Caco-2 (cell line): ENCODE data around the gene KRTCAP2. TPM values are rescaled to one million over a fixed set of nuclear protein-coding genes. Genes with fewer than 3 reads are reported as not detected.

Experiments used
- BruUV-seq: library from RNA; stranded (reverse); fragments of 400-500 nt; replicated peaks from 2 replicates; lab custom pipeline; 2021; lab: Mats Ljungman, UMichigan
- CTCF ChIA-PET: fragments of 300-600 bp; sonication (Branson Sonifier 250); formaldehyde crosslinking; loops from one replicate; lab custom pipeline; 2022; ENCODE audit warnings: antibody characterized with exemption; lab: Charles Lee
- POLR2A ChIA-PET: fragments of 300-600 bp; sonication (Branson Sonifier 250); formaldehyde crosslinking; loops from one replicate; lab custom pipeline; 2022; ENCODE audit warnings: antibody characterized with exemption; lab: Charles Lee
- DNase-seq, 2 experiments: peaks; one replicate each; pipeline versions ENCODE4 v3.0.0 to v3.0.0-alpha.2; 2020 to 2022
- H3K27me3 ChIP-seq: replicated peaks from 2 replicates; pipeline ENCODE4 v1.6.0; 2011; ENCODE audit warnings: low read length; ENCODE audit not compliant: control insufficient read depth, insufficient read depth
- H3K36me3 ChIP-seq: 2 replicates; pipeline ENCODE4 v1.5.1; 2011; ENCODE audit warnings: low read length; ENCODE audit not compliant: control insufficient read depth, insufficient read depth
- H3K4me1 ChIP-seq: fragments of 250-450 bp; sonication (Bioruptor Pico); 2 replicates; pipeline ENCODE4 v1.5.1; 2020; ENCODE audit warnings: mild to moderate bottlenecking
- H3K4me3 ChIP-seq: 2 replicates; pipeline ENCODE4 v1.5.1; 2011; ENCODE audit warnings: low read depth, mild to moderate bottlenecking, control low read depth, low read length
- H3K9me3 ChIP-seq: fragments of 250-450 bp; sonication (Bioruptor Pico); 2 replicates; pipeline ENCODE4 v1.5.1; 2020; ENCODE audit warnings: mild to moderate bottlenecking, moderate library complexity
- H3K27ac Mint-ChIP-seq: one replicate; pipeline ENCODE4 v1.8.0; 2022; ENCODE audit warnings: mixed read lengths; ENCODE audit not compliant: unreplicated experiment
- H3K27me3 Mint-ChIP-seq: one replicate; pipeline ENCODE4 v1.8.0; 2022; ENCODE audit warnings: mixed read lengths; ENCODE audit not compliant: insufficient read depth, unreplicated experiment
- H3K36me3 Mint-ChIP-seq: one replicate; pipeline ENCODE4 v1.8.0; 2022; ENCODE audit warnings: mild to moderate bottlenecking, mixed read lengths; ENCODE audit not compliant: insufficient read depth, unreplicated experiment
- H3K4me1 Mint-ChIP-seq: one replicate; pipeline ENCODE4 v1.8.0; 2022; ENCODE audit warnings: low read depth, mixed read lengths; ENCODE audit not compliant: unreplicated experiment
- H3K4me3 Mint-ChIP-seq: one replicate; pipeline ENCODE4 v1.8.0; 2022; ENCODE audit warnings: mild to moderate bottlenecking, moderate library complexity, mixed read lengths; ENCODE audit not compliant: unreplicated experiment
- H3K9me3 Mint-ChIP-seq: one replicate; pipeline ENCODE4 v1.8.0; 2022; ENCODE audit warnings: mixed read lengths; ENCODE audit not compliant: unreplicated experiment
- intact Hi-C: fragments of 100-400 bp; cut with micrococcal nuclease; formaldehyde crosslinking; loops from one replicate; pipeline ENCODE4 v1.10.0; 2022; ENCODE audit not compliant: unreplicated experiment
- total RNA-seq: library from RNA; stranded (reverse); gene quantifications from 2 replicates; pipeline ENCODE4 v1.2.3, GENCODE V29; 2022
- TF ChIP-seq, protein P1 (sequence below), 2 experiments: fragments of 200-600 bp in 1 of 2; IDR thresholded peaks; 1 replicate in 1 of 2; 2 replicates in 1 of 2; pipeline versions ENCODE4 v1.5.1 to v1.8.0; 2011 to 2022; ENCODE audit warnings: antibody characterized with exemption in 1 of 2, control low read depth in 1 of 2, inconsistent platforms in 1 of 2, low read depth in 1 of 2, low read length in 1 of 2, mild to moderate bottlenecking in 1 of 2, moderate library complexity in 1 of 2; ENCODE audit not compliant: insufficient read depth in 1 of 2, severe bottlenecking in 1 of 2, unreplicated experiment in 1 of 2

The KRTCAP2 gene
- total RNA-seq, 1 experiment from 2014 or later: 215 TPM

DNA sequence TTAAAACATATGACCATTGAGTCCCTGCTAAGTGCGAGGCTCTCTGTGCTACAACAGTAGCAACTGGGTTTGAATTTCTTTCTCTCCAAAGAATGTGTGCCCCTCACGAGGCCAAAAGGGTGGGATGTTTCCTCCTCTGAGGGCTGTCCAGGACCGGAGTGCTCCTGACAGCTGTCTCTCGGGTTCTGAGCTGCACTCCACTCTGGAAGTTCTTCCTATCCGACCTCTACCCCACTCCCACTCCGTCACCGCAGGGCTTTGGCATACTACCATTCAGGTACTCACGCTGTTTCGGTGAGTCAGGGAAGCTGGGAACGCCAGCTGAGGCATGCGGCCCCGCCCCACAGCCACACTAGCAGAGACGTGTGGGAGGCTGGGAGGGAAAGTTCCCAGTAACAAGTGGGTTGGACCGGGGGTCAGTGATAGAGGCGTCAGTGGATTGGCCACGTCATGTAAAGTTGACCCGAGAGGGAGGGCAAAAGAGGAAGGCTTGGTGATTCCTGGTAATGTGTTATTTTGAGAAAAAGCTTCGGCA is 38.2 kb downstream of the KRTCAP2 start:
- Mint-ChIP-seq H3K27ac (peak overlapping the region; percentile 86), H3K9me3 (no peaks in the 10 kb centered on the region), H3K4me3 (peak overlapping the region; percentile 81), H3K4me1 (peaks cover 26% of the 10 kb centered on the region), H3K36me3 (peaks cover 67% of the 10 kb centered on the region), H3K27me3 (no peaks in the 10 kb centered on the region)
- CTCF ChIA-PET: interaction anchor here (1.0 to 1.7 kb wide), 5 partner anchors 9 to 50 kb away, joined by 3 to 17 read pairs (median 7); partner anchors contain the start of gene KRTCAP2
- TF ChIP-seq, protein P1, sequence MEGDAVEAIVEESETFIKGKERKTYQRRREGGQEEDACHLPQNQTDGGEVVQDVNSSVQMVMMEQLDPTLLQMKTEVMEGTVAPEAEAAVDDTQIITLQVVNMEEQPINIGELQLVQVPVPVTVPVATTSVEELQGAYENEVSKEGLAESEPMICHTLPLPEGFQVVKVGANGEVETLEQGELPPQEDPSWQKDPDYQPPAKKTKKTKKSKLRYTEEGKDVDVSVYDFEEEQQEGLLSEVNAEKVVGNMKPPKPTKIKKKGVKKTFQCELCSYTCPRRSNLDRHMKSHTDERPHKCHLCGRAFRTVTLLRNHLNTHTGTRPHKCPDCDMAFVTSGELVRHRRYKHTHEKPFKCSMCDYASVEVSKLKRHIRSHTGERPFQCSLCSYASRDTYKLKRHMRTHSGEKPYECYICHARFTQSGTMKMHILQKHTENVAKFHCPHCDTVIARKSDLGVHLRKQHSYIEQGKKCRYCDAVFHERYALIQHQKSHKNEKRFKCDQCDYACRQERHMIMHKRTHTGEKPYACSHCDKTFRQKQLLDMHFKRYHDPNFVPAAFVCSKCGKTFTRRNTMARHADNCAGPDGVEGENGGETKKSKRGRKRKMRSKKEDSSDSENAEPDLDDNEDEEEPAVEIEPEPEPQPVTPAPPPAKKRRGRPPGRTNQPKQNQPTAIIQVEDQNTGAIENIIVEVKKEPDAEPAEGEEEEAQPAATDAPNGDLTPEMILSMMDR (IDR thresholded peaks at IDR 0.05; ENCODE audit: insufficient read depth in 1 of 2, low read depth in 1 of 2, low read length in 1 of 2, severe bottlenecking in 1 of 2, unreplicated experiment in 1 of 2): no peak
- Histone ChIP-seq H3K9me3 (no peaks in the 10 kb centered on the region), H3K27me3 (no peaks in the 10 kb centered on the region), H3K36me3 (peaks cover 16% of the 10 kb centered on the region), H3K4me3 (peak overlapping the region; percentile 84), H3K4me1 (peaks cover 18% of the 10 kb centered on the region)
- DNase-seq: peak; percentile 89 to 94
- intact Hi-C loops: loop anchor here (1.0 to 2.0 kb wide), 3 partner anchors 9 to 40 kb away; no protein-coding TSS in a partner anchor
- POLR2A ChIA-PET: interaction anchor here (0.5 to 1.0 kb wide), 4 partner anchors 9 to 135 kb away, joined by 3 to 7 read pairs (median 4); no protein-coding TSS in a partner anchor
- TSS peak; percentile 75 for BruUV-seq

DNA sequence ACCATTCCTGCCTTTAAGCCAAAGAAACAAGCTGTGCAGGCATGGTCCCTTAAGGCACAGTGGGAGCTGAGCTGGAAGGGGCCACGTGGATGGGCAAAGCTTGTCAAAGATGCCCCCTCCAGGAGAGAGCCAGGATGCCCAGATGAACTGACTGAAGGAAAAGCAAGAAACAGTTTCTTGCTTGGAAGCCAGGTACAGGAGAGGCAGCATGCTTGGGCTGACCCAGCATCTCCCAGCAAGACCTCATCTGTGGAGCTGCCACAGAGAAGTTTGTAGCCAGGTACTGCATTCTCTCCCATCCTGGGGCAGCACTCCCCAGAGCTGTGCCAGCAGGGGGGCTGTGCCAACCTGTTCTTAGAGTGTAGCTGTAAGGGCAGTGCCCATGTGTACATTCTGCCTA is 38.8 kb downstream of the KRTCAP2 start:
- Mint-ChIP-seq H3K27me3 (no peaks in the 10 kb centered on the region), H3K9me3 (no peaks in the 10 kb centered on the region), H3K27ac (peak overlapping the region; percentile 86), H3K36me3 (peaks cover 70% of the 10 kb centered on the region), H3K4me3 (peak overlapping the region; percentile 81), H3K4me1 (peaks cover 26% of the 10 kb centered on the region)
- peaks cover 16% of the 10 kb centered on the region for H3K36me3 ChIP-seq
- intact Hi-C loops: loop anchor here (2.0 kb wide), 2 partner anchors 32 to 40 kb away; no protein-coding TSS in a partner anchor
- no peaks in the 10 kb centered on the region for H3K27me3 ChIP-seq
- peak overlapping the region; percentile 84 for H3K4me3 ChIP-seq
- H3K9me3 ChIP-seq: no peaks in the 10 kb centered on the region
- peaks cover 23% of the 10 kb centered on the region for H3K4me1 ChIP-seq
- no TSS peak for BruUV-seq
- TF ChIP-seq, protein P1 (IDR thresholded peaks at IDR 0.05; ENCODE audit: insufficient read depth in 1 of 2, low read depth in 1 of 2, low read length in 1 of 2, severe bottlenecking in 1 of 2, unreplicated experiment in 1 of 2): no peak
- POLR2A ChIA-PET: interaction anchor here (0.6 kb wide), 1 partner anchor 135 kb away, joined by 3 read pairs; no protein-coding TSS in a partner anchor
- CTCF ChIA-PET: interaction anchor here (1.0 to 1.7 kb wide), 5 partner anchors 8 to 49 kb away, joined by 3 to 17 read pairs (median 7); partner anchors contain the start of gene KRTCAP2
- no peak for DNase-seq

DNA sequence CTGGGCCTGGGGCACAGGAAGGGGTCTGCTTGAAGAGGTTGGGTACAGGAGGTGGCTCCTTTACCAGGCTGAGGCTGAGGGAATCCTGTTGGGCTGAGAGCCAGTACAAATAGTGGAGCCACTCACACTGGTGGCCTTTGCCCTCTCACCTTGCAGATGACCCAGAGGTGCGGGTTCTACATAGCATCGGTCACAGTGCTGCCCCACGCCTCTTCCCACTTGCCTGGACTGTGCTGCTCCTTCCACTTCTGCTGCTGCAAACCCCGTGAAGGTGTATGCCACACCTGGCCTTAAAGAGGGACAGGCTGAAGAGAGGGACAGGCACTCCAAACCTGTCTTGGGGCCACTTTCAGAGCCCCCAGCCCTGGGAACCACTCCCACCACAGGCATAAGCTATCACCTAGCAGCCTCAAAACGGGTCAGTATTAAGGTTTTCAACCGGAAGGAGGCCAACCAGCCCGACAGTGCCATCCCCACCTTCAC is 39.3 kb downstream of the KRTCAP2 start:
- H3K9me3 Mint-ChIP-seq: no peaks in the 10 kb centered on the region
- ChIA-PET CTCF (interaction anchor here (1.2 to 1.6 kb wide), 2 partner anchors 34 to 39 kb away, joined by 3 to 8 read pairs; partner anchors contain the start of gene KRTCAP2), POLR2A (no interaction called here)
- intact Hi-C loops: loop anchor here (2.0 kb wide), 2 partner anchors 33 to 39 kb away; no protein-coding TSS in a partner anchor
- no TSS peak for BruUV-seq
- no peak overlapping the region for H3K4me3 Mint-ChIP-seq
- Histone ChIP-seq H3K4me3 (peak overlapping the region; percentile 5; the same call in 1 of the 2 replicates), H3K36me3 (peaks cover 16% of the 10 kb centered on the region), H3K9me3 (no peaks in the 10 kb centered on the region), H3K4me1 (peaks cover 27% of the 10 kb centered on the region), H3K27me3 (no peaks in the 10 kb centered on the region)
- TF ChIP-seq, protein P1 (IDR thresholded peaks at IDR 0.05; ENCODE audit: insufficient read depth in 1 of 2, low read depth in 1 of 2, low read length in 1 of 2, severe bottlenecking in 1 of 2, unreplicated experiment in 1 of 2): no peak
- no peaks in the 10 kb centered on the region for H3K27me3 Mint-ChIP-seq
- H3K4me1 Mint-ChIP-seq: peaks cover 26% of the 10 kb centered on the region
- DNase-seq: no peak
- peak overlapping the region; percentile 86 for H3K27ac Mint-ChIP-seq
- peaks cover 70% of the 10 kb centered on the region for H3K36me3 Mint-ChIP-seq
